Psoas muscle (tissue), 8 donors: Measurements from ENCODE around the gene CORIN. TPM values are rescaled to one million over a fixed set of nuclear protein-coding genes. Genes with fewer than 3 reads are reported as not detected.

Experiments used
- ATAC-seq, 4 donors: fragments of 200-7000 bp; cut with Tn5 transposase; one replicate each; pipeline ENCODE4 v1.9.1; 2020; ENCODE audit warnings: moderate library complexity in 3 of 4, mild to moderate bottlenecking in 2 of 4
- DNase-seq, 2 donors: peaks; one replicate each; pipeline ENCODE4 v3.0.0-alpha.2; 2020
- H3K27ac ChIP-seq: fragments of 200-600 bp; one replicate; pipeline ENCODE4 v1.8.0; 2022
- H3K27me3 ChIP-seq, 3 donors: fragments of 200-600 bp in 1 of 3; one replicate each; pipeline versions ENCODE4 v1.6.1 to v1.8.0; 2013 to 2022; ENCODE audit warnings: low read length in 2 of 3, mild to moderate bottlenecking in 2 of 3, moderate library complexity in 1 of 3; ENCODE audit not compliant: insufficient read depth in 3 of 3
- H3K36me3 ChIP-seq, 2 donors: fragments of 200-600 bp in 1 of 2; one replicate each; pipeline versions ENCODE4 v1.6.1 to v1.8.0; 2013 to 2022; ENCODE audit warnings: low read depth in 1 of 2, mild to moderate bottlenecking in 1 of 2, moderate library complexity in 1 of 2; ENCODE audit not compliant: insufficient read depth in 1 of 2
- H3K4me1 ChIP-seq: fragments of 200-600 bp; one replicate; pipeline ENCODE4 v1.8.0; 2022
- H3K4me3 ChIP-seq: fragments of 200-600 bp; one replicate; pipeline ENCODE4 v1.8.0; 2022; ENCODE audit warnings: mild to moderate bottlenecking
- H3K9me3 ChIP-seq: fragments of 200-600 bp; one replicate; pipeline ENCODE4 v1.8.0; 2022
- CTCF ChIP-seq: fragments of 200-600 bp; IDR thresholded peaks from one replicate; pipeline ENCODE4 v1.8.0; 2022; ENCODE audit warnings: antibody characterized with exemption
- WGBS, 3 donors: extraction: QIAGEN DNeasy Blood & Tissue Kit; methylation state at CpG; one replicate each; pipeline versions ENCODE4 v1.1.6 to v1.1.7; 2013; 5-methylcytosine and 5-hydroxymethylcytosine counted together
- intact Hi-C, 2 donors: fragments of 100-400 bp; cut with DNase I; formaldehyde crosslinking; loops; one replicate each; pipeline versions ENCODE4 v1.11.0 to v1.14.2; 2022
- polyA plus RNA-seq, 3 donors: library from polyadenylated mRNA; stranded (reverse); fragments of 200-250 nt; gene quantifications; one replicate each; pipeline ENCODE4 v1.2.3, GENCODE V29; 2013
- total RNA-seq, 4 donors: library from RNA; stranded (reverse); fragmentation: NEBNext Ultra II Directional in 2 of 4; extraction: Animal tissue kit (Norgen Biotek cat#: 25700) in 2 of 4; gene quantifications; one replicate each; pipeline versions ENCODE4 v1.2.1 to v1.2.4, GENCODE V29; 2021 to 2023
- donor health status: healthy with polysubstance abuse.
- donor health status: DM: no; HTN: no; CAD: no; lungs with moderate emphysema.
- donor health status: Bipolar disorder and iron deficiency.
- donor health status: healthy.
- donor health status: DM: yes; HTN: yes; CAD: no.
- donor health status: DM: no; HTN: no; CAD: no.
- donor health status: DM: no; HTN: no; CAD: no.
- donor health status: DM: yes; HTN: yes; CAD: no.

Gene CORIN
- total and polyA plus RNA-seq, 7 donors = 0.03 to 1.3 (median 0.16) TPM; not detected in 1

GRCh38 chr4:47749060-47749459, 88.8 kb downstream of the CORIN start:
- intact Hi-C loops = no loop called here
- DNase-seq = no peak
- no peak overlapping the region for H3K27ac ChIP-seq

GRCh38 chr4:47747846-47748494, 89.9 kb downstream of the CORIN start:
- H3K9me3 ChIP-seq = peaks cover 2% of the 10 kb centered on the region
- intact Hi-C loops = no loop called here
- no peaks in the 10 kb centered on the region for H3K36me3 ChIP-seq
- H3K27ac ChIP-seq = no peak overlapping the region
- TF ChIP-seq CTCF = no peak
- WGBS, 3 donors = 83 to 90% (median 89%) methylated on average over 1 of the region's 1 CpG
- H3K27me3 ChIP-seq = peaks cover 0 to 4% (median 0%) of the 10 kb centered on the region in 3 donors
- no peaks in the 10 kb centered on the region for H3K4me1 ChIP-seq
- no peak for DNase-seq
- ATAC-seq = no peak
- no peak overlapping the region for H3K4me3 ChIP-seq

More at GRCh38 chr4:47749060-47749459, 88.8 kb downstream of the CORIN start:
- Histone ChIP-seq H3K4me3 (no peak overlapping the region), H3K4me1 (no peaks in the 10 kb centered on the region), H3K27me3 (peaks cover 0 to 4% (median 0%) of the 10 kb centered on the region in 3 donors), H3K36me3 (no peaks in the 10 kb centered on the region), H3K9me3 (no peaks in the 10 kb centered on the region)
- 82 to 87% (median 82%) methylated on average over 1 of the region's 1 CpG for WGBS, 3 donors
- ATAC-seq = no peak
- TF ChIP-seq CTCF = no peak

GRCh38 chr4:47747211-47747610, 90.7 kb downstream of the CORIN start:
- no peak for DNase-seq
- H3K27me3 ChIP-seq = peaks cover 0 to 4% (median 0%) of the 10 kb centered on the region in 3 donors
- intact Hi-C loops = no loop called here
- no peak for TF ChIP-seq CTCF
- no peak for ATAC-seq
- H3K27ac ChIP-seq = no peak overlapping the region
- peaks cover 2% of the 10 kb centered on the region for H3K9me3 ChIP-seq
- H3K36me3 ChIP-seq = no peaks in the 10 kb centered on the region
- H3K4me1 ChIP-seq = no peaks in the 10 kb centered on the region
- no peak overlapping the region for H3K4me3 ChIP-seq

GRCh38 chr4:47746122-47746521, 91.7 kb downstream of the CORIN start:
- intact Hi-C loops = no loop called here
- ATAC-seq = no peak
- no peak overlapping the region for H3K27ac ChIP-seq

More at GRCh38 chr4:47746122-47746521, 91.7 kb downstream of the CORIN start:
- Histone ChIP-seq H3K4me3 (no peak overlapping the region), H3K4me1 (no peaks in the 10 kb centered on the region), H3K27me3 (no peaks in the 10 kb centered on the region), H3K36me3 (no peaks in the 10 kb centered on the region), H3K9me3 (peaks cover 2% of the 10 kb centered on the region)
- DNase-seq = no peak
- 87 to 89% (median 88%) methylated on average over 4 of the region's 4 CpGs for WGBS, 3 donors
- TF ChIP-seq CTCF = no peak
